ENCODE results near the gene PPP2R3A. TPM values are rescaled to one million over a fixed set of nuclear protein-coding genes. Genes with fewer than 3 reads are reported as not detected.
"Not testable (repeated sequence)": the region's sequence is repeated elsewhere in the genome, so short reads cannot be mapped to it uniquely, and the experiment has no call there.

PPP2R3A gene
- total RNA-seq, 1 experiment from 2014 or later: 10.2 TPM

- Histone ChIP-seq H3K27me3 (ENCODE audit: control insufficient read depth, insufficient read depth, low read length) (no peaks in the 10 kb centered on the region), H3K4me3 (ENCODE audit: insufficient read depth, low read depth, low read length) (no peak overlapping the region), H3K36me3 (replicated peaks; ENCODE audit: control insufficient read depth, insufficient read depth, low read length) (peaks cover 2% of the 10 kb centered on the region; the same call in 1 of the 2 replicates)
- peak; percentile 59 for DNase-seq
Measured at GRCh38 chr3:136075218-136075808, 109.8 kb downstream of the PPP2R3A start.

GRCh38 chr3:136075811-136076210, 110.3 kb downstream of the PPP2R3A start:
- no peak for DNase-seq
- Histone ChIP-seq H3K36me3 (replicated peaks; ENCODE audit: control insufficient read depth, insufficient read depth, low read length) (peaks cover under 1% of the 10 kb centered on the region; the same call in 1 of the 2 replicates), H3K4me3 (ENCODE audit: insufficient read depth, low read depth, low read length) (no peak overlapping the region), H3K27me3 (ENCODE audit: control insufficient read depth, insufficient read depth, low read length) (no peaks in the 10 kb centered on the region)

GRCh38 chr3:136078421-136079364, 113.2 kb downstream of the PPP2R3A start:
- Histone ChIP-seq H3K36me3 (replicated peaks; ENCODE audit: control insufficient read depth, insufficient read depth, low read length) (no peaks in the 10 kb centered on the region; the same call in 1 of the 2 replicates), H3K27me3 (ENCODE audit: control insufficient read depth, insufficient read depth, low read length) (no peaks in the 10 kb centered on the region), H3K4me3 (ENCODE audit: insufficient read depth, low read depth, low read length) (no peak overlapping the region)
- no peak for DNase-seq

GRCh38 chr3:136083641-136084382, 118.3 kb downstream of the PPP2R3A start:
- DNase-seq; H3K4me3 ChIP-seq (ENCODE audit: insufficient read depth, low read depth, low read length); H3K36me3 ChIP-seq (replicated peaks; ENCODE audit: control insufficient read depth, insufficient read depth, low read length); H3K27me3 ChIP-seq (ENCODE audit: control insufficient read depth, insufficient read depth, low read length): not testable (repeated sequence)

GRCh38 chr3:136085067-136085466, 119.5 kb downstream of the PPP2R3A start:
- not testable (repeated sequence) for DNase-seq; H3K4me3 ChIP-seq (ENCODE audit: insufficient read depth, low read depth, low read length); H3K27me3 ChIP-seq (ENCODE audit: control insufficient read depth, insufficient read depth, low read length); H3K36me3 ChIP-seq (replicated peaks; ENCODE audit: control insufficient read depth, insufficient read depth, low read length)

GRCh38 chr3:136093771-136094170, 128.2 kb downstream of the PPP2R3A start:
- Histone ChIP-seq H3K27me3 (ENCODE audit: control insufficient read depth, insufficient read depth, low read length) (no peaks in the 10 kb centered on the region), H3K36me3 (replicated peaks; ENCODE audit: control insufficient read depth, insufficient read depth, low read length) (no peaks in the 10 kb centered on the region), H3K4me3 (ENCODE audit: insufficient read depth, low read depth, low read length) (no peak overlapping the region)
- no peak for DNase-seq

GRCh38 chr3:136105044-136105443, 139.5 kb downstream of the PPP2R3A start:
- Histone ChIP-seq H3K4me3 (ENCODE audit: insufficient read depth, low read depth, low read length) (no peak overlapping the region), H3K36me3 (replicated peaks; ENCODE audit: control insufficient read depth, insufficient read depth, low read length) (no peaks in the 10 kb centered on the region), H3K27me3 (ENCODE audit: control insufficient read depth, insufficient read depth, low read length) (no peaks in the 10 kb centered on the region)
- no peak for DNase-seq

GRCh38 chr3:136106101-136106500, 140.6 kb downstream of the PPP2R3A start:
- no peak for DNase-seq
- H3K4me3 ChIP-seq (ENCODE audit: insufficient read depth, low read depth, low read length): no peak overlapping the region
- no peaks in the 10 kb centered on the region for H3K27me3 ChIP-seq (ENCODE audit: control insufficient read depth, insufficient read depth, low read length)
- no peaks in the 10 kb centered on the region for H3K36me3 ChIP-seq (replicated peaks; ENCODE audit: control insufficient read depth, insufficient read depth, low read length)

- H3K4me3 ChIP-seq (ENCODE audit: insufficient read depth, low read depth, low read length): no peak overlapping the region
- H3K27me3 ChIP-seq (ENCODE audit: control insufficient read depth, insufficient read depth, low read length): no peaks in the 10 kb centered on the region
- DNase-seq: no peak
- no peaks in the 10 kb centered on the region for H3K36me3 ChIP-seq (replicated peaks; ENCODE audit: control insufficient read depth, insufficient read depth, low read length)
Measured at GRCh38 chr3:136109499-136109898, 144.0 kb downstream of the PPP2R3A start.

- no peaks in the 10 kb centered on the region for H3K36me3 ChIP-seq (replicated peaks; ENCODE audit: control insufficient read depth, insufficient read depth, low read length)
- no peak overlapping the region for H3K4me3 ChIP-seq (ENCODE audit: insufficient read depth, low read depth, low read length)
- no peak for DNase-seq
- no peaks in the 10 kb centered on the region for H3K27me3 ChIP-seq (ENCODE audit: control insufficient read depth, insufficient read depth, low read length)
Measured at GRCh38 chr3:136110481-136110880, 145.0 kb downstream of the PPP2R3A start.

- Histone ChIP-seq H3K27me3 (ENCODE audit: control insufficient read depth, insufficient read depth, low read length) (no peaks in the 10 kb centered on the region), H3K4me3 (ENCODE audit: insufficient read depth, low read depth, low read length) (no peak overlapping the region), H3K36me3 (replicated peaks; ENCODE audit: control insufficient read depth, insufficient read depth, low read length) (no peaks in the 10 kb centered on the region)
- no peak for DNase-seq
Measured at GRCh38 chr3:136114421-136114820, 148.9 kb downstream of the PPP2R3A start.

GRCh38 chr3:136119332-136119731, 153.8 kb downstream of the PPP2R3A start:
- not testable (repeated sequence) for H3K36me3 ChIP-seq (replicated peaks; ENCODE audit: control insufficient read depth, insufficient read depth, low read length); H3K27me3 ChIP-seq (ENCODE audit: control insufficient read depth, insufficient read depth, low read length); H3K4me3 ChIP-seq (ENCODE audit: insufficient read depth, low read depth, low read length); DNase-seq

- not testable (repeated sequence) for H3K27me3 ChIP-seq (ENCODE audit: control insufficient read depth, insufficient read depth, low read length); H3K4me3 ChIP-seq (ENCODE audit: insufficient read depth, low read depth, low read length); DNase-seq; H3K36me3 ChIP-seq (replicated peaks; ENCODE audit: control insufficient read depth, insufficient read depth, low read length)
Measured at GRCh38 chr3:136119783-136120182, 154.3 kb downstream of the PPP2R3A start.

- no peaks in the 10 kb centered on the region for H3K36me3 ChIP-seq (replicated peaks; ENCODE audit: control insufficient read depth, insufficient read depth, low read length)
- H3K27me3 ChIP-seq (ENCODE audit: control insufficient read depth, insufficient read depth, low read length): no peaks in the 10 kb centered on the region
- DNase-seq: no peak
- H3K4me3 ChIP-seq (ENCODE audit: insufficient read depth, low read depth, low read length): no peak overlapping the region
Measured at GRCh38 chr3:136120373-136121348, 155.1 kb downstream of the PPP2R3A start.

Data from H7 (cell line).